Endothelial cell of umbilical vein (primary cell): ENCODE data around the gene UPF1. TPM values are rescaled to one million over a fixed set of nuclear protein-coding genes. Genes with fewer than 3 reads are reported as not detected.

Experiments used
- BruUV-seq: library from RNA; stranded (reverse); fragments of 400-500 nt; replicated peaks from 2 replicates; lab custom pipeline; 2021; lab: Mats Ljungman, UMichigan
- CTCF ChIA-PET: fragments of 300-600, 350-600 bp; sonication (Branson Sonifier 250); formaldehyde crosslinking; loops from one replicate; lab custom pipeline; 2021; ENCODE audit warnings: antibody characterized with exemption, inconsistent platforms; lab: Charles Lee
- POLR2A ChIA-PET: fragments of 300-600, 350-600 bp; sonication (Branson Sonifier 250); formaldehyde crosslinking; loops from one replicate; lab custom pipeline; 2021; ENCODE audit warnings: antibody characterized with exemption, inconsistent platforms; lab: Charles Lee
- DNase-seq: peaks from one replicate; pipeline ENCODE4 v3.0.0-alpha.2; 2011; ENCODE audit warnings: low read depth, low spot score
- FAIRE-seq: peaks from 2 replicates; lab custom pipeline; 2011; peaks lifted over from hg19 to GRCh38; lab: Jason Lieb, UNC
- H2AFZ ChIP-seq: 2 replicates; pipeline ENCODE4 v1.6.0; 2012; ENCODE audit warnings: low read depth, low read length, control low read depth, inconsistent platforms
- H3K27ac ChIP-seq: 2 replicates; pipeline ENCODE4 v1.5.1; 2011; ENCODE audit warnings: low read depth, mild to moderate bottlenecking, control low read depth, low read length, moderate library complexity; ENCODE audit not compliant: insufficient read depth
- H3K27me3 ChIP-seq, 2 experiments: 2 replicates each; pipeline versions ENCODE4 v1.6.0 to v1.6.1; 2011; ENCODE audit warnings: low read length in 2 of 2, mixed read lengths in 1 of 2; ENCODE audit not compliant: control insufficient read depth in 2 of 2, insufficient read depth in 2 of 2
- H3K36me3 ChIP-seq, 2 experiments: 2 replicates in 1 of 2; 3 replicates in 1 of 2; pipeline ENCODE4 v1.5.1; 2011; ENCODE audit warnings: low read length in 2 of 2, mild to moderate bottlenecking in 1 of 2, moderate library complexity in 1 of 2; ENCODE audit not compliant: control insufficient read depth in 2 of 2, insufficient read depth in 2 of 2; ENCODE audit errors: extremely low read depth in 1 of 2
- H3K4me1 ChIP-seq: 3 replicates; pipeline ENCODE4 v1.5.1; 2011; ENCODE audit warnings: mild to moderate bottlenecking, low read length; ENCODE audit not compliant: control insufficient read depth, insufficient read depth; ENCODE audit errors: extremely low read depth
- H3K4me2 ChIP-seq: 2 replicates; pipeline ENCODE4 v1.6.1; 2011; ENCODE audit warnings: low read length, control low read depth, mixed read lengths; ENCODE audit not compliant: insufficient read depth
- H3K4me3 ChIP-seq, 3 experiments: fragments of 200-600 bp in 1 of 3; sonication (generic), shearing (Covaris generic) in 1 of 3; replicated peaks in 1 of 3; 2 replicates each; pipeline ENCODE4 v1.5.1; 2011 to 2016; ENCODE audit warnings: control low read depth in 3 of 3, low read length in 3 of 3, mild to moderate bottlenecking in 2 of 3, inconsistent platforms in 1 of 3, low read depth in 1 of 3, moderate library complexity in 1 of 3; ENCODE audit not compliant: insufficient read depth in 1 of 3
- H3K79me2 ChIP-seq: 2 replicates; pipeline ENCODE4 v1.6.0; 2012; ENCODE audit warnings: low read length, inconsistent platforms; ENCODE audit not compliant: control insufficient read depth, insufficient read depth
- H3K9ac ChIP-seq: replicated peaks from 2 replicates; pipeline ENCODE3; 2011; ENCODE audit warnings: low read length, control low read depth; ENCODE audit not compliant: insufficient read depth; ENCODE audit errors: extremely low read depth
- H3K9me1 ChIP-seq: replicated peaks from 3 replicates; pipeline ENCODE4 v1.6.0; 2011; ENCODE audit warnings: mild to moderate bottlenecking, low read length; ENCODE audit not compliant: control insufficient read depth, insufficient read depth; ENCODE audit errors: extremely low read depth
- H3K9me3 ChIP-seq: replicated peaks from 2 replicates; pipeline ENCODE4 v1.5.1; 2012; ENCODE audit warnings: low read length, inconsistent platforms; ENCODE audit not compliant: control insufficient read depth, insufficient read depth
- H4K20me1 ChIP-seq: replicated peaks from 2 replicates; pipeline ENCODE3; 2011; ENCODE audit warnings: mild to moderate bottlenecking, low read length; ENCODE audit not compliant: control insufficient read depth, insufficient read depth; ENCODE audit errors: extremely low read depth
- CTCF ChIP-seq, 2 donors: IDR thresholded peaks; 1 replicate in 1 of 2; 2 replicates in 1 of 2; pipeline ENCODE4 v1.5.1; 2011; ENCODE audit warnings: low read length in 2 of 2, mild to moderate bottlenecking in 2 of 2, moderate library complexity in 2 of 2, control low read depth in 1 of 2, inconsistent platforms in 1 of 2, low read depth in 1 of 2; ENCODE audit not compliant: insufficient read depth in 1 of 2; ENCODE audit errors: extremely low read depth in 1 of 2
- EZH2 ChIP-seq: IDR thresholded peaks from 2 replicates; pipeline ENCODE4 v1.6.1; 2012; ENCODE audit warnings: borderline replicate concordance, low read depth, mild to moderate bottlenecking, moderate library complexity, low read length, inconsistent platforms; ENCODE audit not compliant: severe bottlenecking
- FOS ChIP-seq: IDR thresholded peaks from 2 replicates; pipeline ENCODE4 v1.6.1; 2011; ENCODE audit warnings: mild to moderate bottlenecking, low read length, moderate library complexity, borderline replicate concordance; ENCODE audit not compliant: insufficient read depth
- GATA2 ChIP-seq: IDR thresholded peaks from 2 replicates; pipeline ENCODE4 v1.7.0; 2011; ENCODE audit warnings: low read depth, mild to moderate bottlenecking, moderate library complexity, mixed read lengths, low read length; ENCODE audit not compliant: insufficient read length, insufficient read depth
- JUN ChIP-seq: IDR thresholded peaks from 2 replicates; pipeline ENCODE4 v1.6.1; 2011; ENCODE audit warnings: borderline replicate concordance, low read depth; ENCODE audit not compliant: insufficient read length, insufficient read depth
- MAX ChIP-seq: IDR thresholded peaks from 2 replicates; pipeline ENCODE4 v1.6.1; 2011; ENCODE audit not compliant: insufficient read depth, insufficient read length
- MYC ChIP-seq: IDR thresholded peaks from one replicate; pipeline ENCODE4 v1.6.1; 2011; ENCODE audit warnings: mild to moderate bottlenecking, low read depth, low read length
- POLR2A ChIP-seq: IDR thresholded peaks from 2 replicates; pipeline ENCODE4 v1.6.1; 2012; ENCODE audit warnings: low read depth, mild to moderate bottlenecking, control low read depth, low read length
- POLR2AphosphoS5 ChIP-seq: IDR thresholded peaks from 2 replicates; pipeline ENCODE4 v1.6.1; 2012; ENCODE audit warnings: low read depth, mild to moderate bottlenecking, control low read depth, low read length, moderate library complexity; ENCODE audit not compliant: insufficient read depth
- dilution Hi-C: fragments of 300-500 bp; cut with MboI; formaldehyde crosslinking; loops from one replicate; pipeline ENCODE4 v1.15.0; 2019; ENCODE audit warnings: low sequenced_read_pairs; ENCODE audit not compliant: extremely low pct_ligation_motif_present
- intact Hi-C: fragments of 100-400 bp; cut with micrococcal nuclease; formaldehyde crosslinking; loops from one replicate; pipeline ENCODE4 v1.10.0; 2022
- polyA plus RNA-seq, 4 experiments: library from polyadenylated mRNA; depleted of rRNA in 3 of 4; stranded (reverse) in 3 of 4; unstranded in 1 of 4; fragments of >200 nt; gene quantifications; 2 replicates each; pipeline versions ENCODE4 v1.2.1 to v1.2.3, GENCODE V29; 2011 to 2012; ENCODE audit warnings: missing spikeins in 1 of 4
- total RNA-seq: library from RNA; stranded (reverse); gene quantifications from 2 replicates; pipeline ENCODE4 v1.2.3, GENCODE V29; 2021

Gene UPF1
- total and polyA plus RNA-seq, 2 donors (not counting 3 experiments of a cell fraction or from before 2014, with no cell fraction given) = 65.9 to 68.2 TPM

GRCh38 chr19:18868380-18869022 lies 36.7 kb downstream of the UPF1 start:
- FAIRE-seq (no peak), DNase-seq (no peak)
- no peaks in the 10 kb centered on the region for H4K20me1 ChIP-seq
- ChIA-PET CTCF (interaction anchor here (1.1 to 3.3 kb wide), 4 partner anchors 8 to 275 kb away, joined by 3 to 9 read pairs (median 4); no protein-coding TSS in a partner anchor), POLR2A (no interaction called here)
- no peaks in the 10 kb centered on the region for H3K9me1 ChIP-seq
- no TSS peak for BruUV-seq
- peaks cover 5 to 11% of the 10 kb centered on the region in 2 experiments for H3K27me3 ChIP-seq
- dilution Hi-C loops = no loop called here
- no peak overlapping the region for H3K4me2 ChIP-seq
- no peaks in the 10 kb centered on the region for H3K79me2 ChIP-seq
- no peak overlapping the region for H2AFZ ChIP-seq
- no peak for TF ChIP-seq CTCF (IDR thresholded peaks at IDR 0.05; ENCODE audit: extremely low read depth in 1 of 2, insufficient read depth in 1 of 2, low read depth in 1 of 2, low read length in 2 of 2)
- no peak for TF ChIP-seq MYC
- no peak for TF ChIP-seq MAX
- TF ChIP-seq GATA2 = no peak
- no peak for TF ChIP-seq EZH2
- no peak for TF ChIP-seq JUN
- TF ChIP-seq POLR2AphosphoS5 = no peak
- no peak for TF ChIP-seq POLR2A
- no peak for TF ChIP-seq FOS
- H3K9me3 ChIP-seq = no peaks in the 10 kb centered on the region
- H3K9ac ChIP-seq = no peak overlapping the region
- H3K4me3 ChIP-seq = no peak overlapping the region
- H3K4me1 ChIP-seq = no peaks in the 10 kb centered on the region
- intact Hi-C loops = loop anchor here (5.0 to 10.0 kb wide), 2 partner anchors 46 to 119 kb away; partner anchors contain the start of genes COPE and DDX49
- H3K36me3 ChIP-seq = peaks cover 15 to 24% of the 10 kb centered on the region in 2 experiments
- no peak overlapping the region for H3K27ac ChIP-seq
